Renal cortex interstitium (tissue), 11 donors: Measurements from ENCODE around the gene IGSF23. TPM values are rescaled to one million over a fixed set of nuclear protein-coding genes. Genes with fewer than 3 reads are reported as not detected.
"Not testable (repeated sequence)": the region's sequence is repeated elsewhere in the genome, so short reads cannot be mapped to it uniquely, and the experiment has no call there.

ENCODE experiments used
- DNase-seq, 11 donors: peaks; one replicate each; pipeline ENCODE4 v3.0.0-alpha.2; 2013; ENCODE audit warnings: low read depth in 9 of 11, low spot score in 4 of 11; ENCODE audit errors: extremely low read depth in 1 of 11
- polyA plus RNA-seq, 3 donors: library from polyadenylated mRNA; unstranded; fragments of 120-200 nt; gene quantifications; one replicate each; pipeline ENCODE4 v1.2.1, GENCODE V29; 2013; ENCODE audit not compliant: insufficient read length in 3 of 3

The IGSF23 gene
- polyA plus RNA-seq, 3 donors, result 0.83 to 2.4 (median 0.92) TPM

GRCh38 chr19:44653977-44654774 lies 40.8 kb downstream of the IGSF23 start:
- no peak for DNase-seq

GRCh38 chr19:44657211-44657921 lies 44.0 kb downstream of the IGSF23 start:
- DNase-seq, result peak in 4 of 11 donors; percentile 27 to 62 (median 46)

- no peak for DNase-seq
These were observed 44.8 kb downstream of the IGSF23 start for GRCh38 chr19:44658069-44658733.

- no peak for DNase-seq
These were observed 46.7 kb downstream of the IGSF23 start for GRCh38 chr19:44660081-44660480.

- no peak for DNase-seq
These were observed 47.8 kb downstream of the IGSF23 start for GRCh38 chr19:44661205-44661604.

GRCh38 chr19:44661904-44662303 lies 48.5 kb downstream of the IGSF23 start:
- no peak for DNase-seq

GRCh38 chr19:44662691-44663385 lies 49.5 kb downstream of the IGSF23 start:
- peak in 4 of 11 donors; percentile 41 to 64 (median 42) for DNase-seq

GRCh38 chr19:44663996-44664395 lies 50.6 kb downstream of the IGSF23 start:
- no peak for DNase-seq

- DNase-seq, result no peak
These were observed 51.6 kb downstream of the IGSF23 start for GRCh38 chr19:44664976-44665375.

- DNase-seq, result no peak
These were observed 53.6 kb downstream of the IGSF23 start for GRCh38 chr19:44666852-44667556.

- no peak for DNase-seq
These were observed 55.8 kb downstream of the IGSF23 start for GRCh38 chr19:44668985-44669764.

GRCh38 chr19:44670027-44670426 lies 56.7 kb downstream of the IGSF23 start:
- not testable (repeated sequence) for DNase-seq

- DNase-seq, result no peak
These were observed 58.0 kb downstream of the IGSF23 start, which contains the start of gene CEACAM19 for GRCh38 chr19:44671400-44671799. Gene CEACAM19 (plus strand): TSS chr19:44671482. CDS start chr19:44671932, 450 bp downstream.

GRCh38 chr19:44672226-44672625 lies 58.9 kb downstream of the IGSF23 start:
- no peak for DNase-seq

GRCh38 chr19:44673510-44673909 lies 60.1 kb downstream of the IGSF23 start:
- DNase-seq, result no peak

- DNase-seq, result peak in 1 of 11 donors; percentile 38
These were observed 62.2 kb downstream of the IGSF23 start for GRCh38 chr19:44675521-44675920.

GRCh38 chr19:44677019-44677811 lies 63.9 kb downstream of the IGSF23 start:
- DNase-seq, result no peak
